Endothelial cell of umbilical vein (primary cell): ENCODE results near the gene SLC5A4. TPM values are rescaled to one million over a fixed set of nuclear protein-coding genes. Genes with fewer than 3 reads are reported as not detected.

Source experiments
- BruUV-seq: library from RNA; stranded (reverse); fragments of 400-500 nt; replicated peaks from 2 replicates; lab custom pipeline; 2021; lab: Mats Ljungman, UMichigan
- CTCF ChIA-PET: fragments of 300-600, 350-600 bp; sonication (Branson Sonifier 250); formaldehyde crosslinking; loops from one replicate; lab custom pipeline; 2021; ENCODE audit warnings: antibody characterized with exemption, inconsistent platforms; lab: Charles Lee
- POLR2A ChIA-PET: fragments of 300-600, 350-600 bp; sonication (Branson Sonifier 250); formaldehyde crosslinking; loops from one replicate; lab custom pipeline; 2021; ENCODE audit warnings: antibody characterized with exemption, inconsistent platforms; lab: Charles Lee
- DNase-seq: peaks from one replicate; pipeline ENCODE4 v3.0.0-alpha.2; 2011; ENCODE audit warnings: low read depth, low spot score
- FAIRE-seq: peaks from 2 replicates; lab custom pipeline; 2011; peaks lifted over from hg19 to GRCh38; lab: Jason Lieb, UNC
- H2AFZ ChIP-seq: 2 replicates; pipeline ENCODE4 v1.6.0; 2012; ENCODE audit warnings: low read depth, low read length, control low read depth, inconsistent platforms
- H3K27ac ChIP-seq: 2 replicates; pipeline ENCODE4 v1.5.1; 2011; ENCODE audit warnings: low read depth, mild to moderate bottlenecking, control low read depth, low read length, moderate library complexity; ENCODE audit not compliant: insufficient read depth
- H3K27me3 ChIP-seq, 2 experiments: 2 replicates each; pipeline versions ENCODE4 v1.6.0 to v1.6.1; 2011; ENCODE audit warnings: low read length in 2 of 2, mixed read lengths in 1 of 2; ENCODE audit not compliant: control insufficient read depth in 2 of 2, insufficient read depth in 2 of 2
- H3K36me3 ChIP-seq, 2 experiments: 2 replicates in 1 of 2; 3 replicates in 1 of 2; pipeline ENCODE4 v1.5.1; 2011; ENCODE audit warnings: low read length in 2 of 2, mild to moderate bottlenecking in 1 of 2, moderate library complexity in 1 of 2; ENCODE audit not compliant: control insufficient read depth in 2 of 2, insufficient read depth in 2 of 2; ENCODE audit errors: extremely low read depth in 1 of 2
- H3K4me1 ChIP-seq: 3 replicates; pipeline ENCODE4 v1.5.1; 2011; ENCODE audit warnings: mild to moderate bottlenecking, low read length; ENCODE audit not compliant: control insufficient read depth, insufficient read depth; ENCODE audit errors: extremely low read depth
- H3K4me2 ChIP-seq: 2 replicates; pipeline ENCODE4 v1.6.1; 2011; ENCODE audit warnings: low read length, control low read depth, mixed read lengths; ENCODE audit not compliant: insufficient read depth
- H3K4me3 ChIP-seq, 3 experiments: fragments of 200-600 bp in 1 of 3; sonication (generic), shearing (Covaris generic) in 1 of 3; replicated peaks in 1 of 3; 2 replicates each; pipeline ENCODE4 v1.5.1; 2011 to 2016; ENCODE audit warnings: control low read depth in 3 of 3, low read length in 3 of 3, mild to moderate bottlenecking in 2 of 3, inconsistent platforms in 1 of 3, low read depth in 1 of 3, moderate library complexity in 1 of 3; ENCODE audit not compliant: insufficient read depth in 1 of 3
- H3K79me2 ChIP-seq: 2 replicates; pipeline ENCODE4 v1.6.0; 2012; ENCODE audit warnings: low read length, inconsistent platforms; ENCODE audit not compliant: control insufficient read depth, insufficient read depth
- H3K9ac ChIP-seq: replicated peaks from 2 replicates; pipeline ENCODE3; 2011; ENCODE audit warnings: low read length, control low read depth; ENCODE audit not compliant: insufficient read depth; ENCODE audit errors: extremely low read depth
- H3K9me1 ChIP-seq: replicated peaks from 3 replicates; pipeline ENCODE4 v1.6.0; 2011; ENCODE audit warnings: mild to moderate bottlenecking, low read length; ENCODE audit not compliant: control insufficient read depth, insufficient read depth; ENCODE audit errors: extremely low read depth
- H3K9me3 ChIP-seq: replicated peaks from 2 replicates; pipeline ENCODE4 v1.5.1; 2012; ENCODE audit warnings: low read length, inconsistent platforms; ENCODE audit not compliant: control insufficient read depth, insufficient read depth
- H4K20me1 ChIP-seq: replicated peaks from 2 replicates; pipeline ENCODE3; 2011; ENCODE audit warnings: mild to moderate bottlenecking, low read length; ENCODE audit not compliant: control insufficient read depth, insufficient read depth; ENCODE audit errors: extremely low read depth
- EZH2 ChIP-seq: IDR thresholded peaks from 2 replicates; pipeline ENCODE4 v1.6.1; 2012; ENCODE audit warnings: borderline replicate concordance, low read depth, mild to moderate bottlenecking, moderate library complexity, low read length, inconsistent platforms; ENCODE audit not compliant: severe bottlenecking
- FOS ChIP-seq: IDR thresholded peaks from 2 replicates; pipeline ENCODE4 v1.6.1; 2011; ENCODE audit warnings: mild to moderate bottlenecking, low read length, moderate library complexity, borderline replicate concordance; ENCODE audit not compliant: insufficient read depth
- GATA2 ChIP-seq: IDR thresholded peaks from 2 replicates; pipeline ENCODE4 v1.7.0; 2011; ENCODE audit warnings: low read depth, mild to moderate bottlenecking, moderate library complexity, mixed read lengths, low read length; ENCODE audit not compliant: insufficient read length, insufficient read depth
- JUN ChIP-seq: IDR thresholded peaks from 2 replicates; pipeline ENCODE4 v1.6.1; 2011; ENCODE audit warnings: borderline replicate concordance, low read depth; ENCODE audit not compliant: insufficient read length, insufficient read depth
- POLR2A ChIP-seq: IDR thresholded peaks from 2 replicates; pipeline ENCODE4 v1.6.1; 2012; ENCODE audit warnings: low read depth, mild to moderate bottlenecking, control low read depth, low read length
- dilution Hi-C: fragments of 300-500 bp; cut with MboI; formaldehyde crosslinking; loops from one replicate; pipeline ENCODE4 v1.15.0; 2019; ENCODE audit warnings: low sequenced_read_pairs; ENCODE audit not compliant: extremely low pct_ligation_motif_present
- intact Hi-C: fragments of 100-400 bp; cut with micrococcal nuclease; formaldehyde crosslinking; loops from one replicate; pipeline ENCODE4 v1.10.0; 2022
- polyA plus RNA-seq, 4 experiments: library from polyadenylated mRNA; depleted of rRNA in 3 of 4; stranded (reverse) in 3 of 4; unstranded in 1 of 4; fragments of >200 nt; gene quantifications; 2 replicates each; pipeline versions ENCODE4 v1.2.1 to v1.2.3, GENCODE V29; 2011 to 2012; ENCODE audit warnings: missing spikeins in 1 of 4
- total RNA-seq: library from RNA; stranded (reverse); gene quantifications from 2 replicates; pipeline ENCODE4 v1.2.3, GENCODE V29; 2021
- TF ChIP-seq, protein P1 (sequence below), 2 donors: IDR thresholded peaks; 1 replicate in 1 of 2; 2 replicates in 1 of 2; pipeline ENCODE4 v1.5.1; 2011; ENCODE audit warnings: low read length in 2 of 2, mild to moderate bottlenecking in 2 of 2, moderate library complexity in 2 of 2, control low read depth in 1 of 2, inconsistent platforms in 1 of 2, low read depth in 1 of 2; ENCODE audit not compliant: insufficient read depth in 1 of 2; ENCODE audit errors: extremely low read depth in 1 of 2
- TF ChIP-seq, protein P2 (sequence below): IDR thresholded peaks from 2 replicates; pipeline ENCODE4 v1.6.1; 2011; ENCODE audit not compliant: insufficient read depth, insufficient read length

Gene SLC5A4
- total and polyA plus RNA-seq, 2 donors (not counting 3 experiments of a cell fraction or from before 2014, with no cell fraction given): 1.5 to 2.8 TPM

DNA sequence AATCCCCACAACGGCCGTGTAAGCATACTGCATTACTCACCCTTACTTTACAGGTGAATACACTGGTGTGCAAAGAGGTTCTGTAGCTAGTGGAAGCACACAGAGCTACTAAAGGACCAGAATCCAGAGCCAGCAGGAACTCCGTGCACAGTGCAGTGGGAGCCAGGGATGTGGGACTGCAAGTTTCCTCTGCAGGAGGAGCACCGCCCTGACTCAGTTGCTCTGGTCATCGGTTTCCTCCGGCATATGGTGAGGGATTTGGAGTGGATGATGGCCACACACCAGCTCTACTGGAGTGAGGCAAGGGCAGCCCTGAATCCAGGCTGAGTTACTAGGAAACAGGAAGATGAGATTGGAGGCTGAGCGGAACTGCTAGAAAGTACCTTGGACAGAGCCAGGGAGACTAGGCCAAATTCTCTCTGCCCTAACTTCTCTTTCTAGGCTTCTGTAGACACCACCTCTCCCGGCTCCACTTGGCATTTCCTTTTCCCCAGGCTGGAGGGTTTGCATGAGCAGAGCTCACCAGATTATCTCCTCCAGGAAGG, 77.9 kb downstream of the SLC5A4 start:
- no TSS peak for BruUV-seq
- DNase-seq (no peak), FAIRE-seq (no peak)
- Histone ChIP-seq H3K4me2 (no peak overlapping the region), H4K20me1 (no peaks in the 10 kb centered on the region), H3K27ac (no peak overlapping the region), H3K79me2 (no peaks in the 10 kb centered on the region), H3K9me1 (no peaks in the 10 kb centered on the region), H3K36me3 (no peaks in the 10 kb centered on the region), H3K9ac (no peak overlapping the region), H3K9me3 (no peaks in the 10 kb centered on the region), H3K4me3 (no peak overlapping the region), H2AFZ (no peak overlapping the region), H3K4me1 (no peaks in the 10 kb centered on the region), H3K27me3 (peaks cover 5 to 11% of the 10 kb centered on the region in 2 experiments)
- POLR2A ChIA-PET: no interaction called here
- CTCF ChIA-PET: no interaction called here
- TF ChIP-seq GATA2: no peak
- TF ChIP-seq FOS: no peak
- TF ChIP-seq, protein P1, sequence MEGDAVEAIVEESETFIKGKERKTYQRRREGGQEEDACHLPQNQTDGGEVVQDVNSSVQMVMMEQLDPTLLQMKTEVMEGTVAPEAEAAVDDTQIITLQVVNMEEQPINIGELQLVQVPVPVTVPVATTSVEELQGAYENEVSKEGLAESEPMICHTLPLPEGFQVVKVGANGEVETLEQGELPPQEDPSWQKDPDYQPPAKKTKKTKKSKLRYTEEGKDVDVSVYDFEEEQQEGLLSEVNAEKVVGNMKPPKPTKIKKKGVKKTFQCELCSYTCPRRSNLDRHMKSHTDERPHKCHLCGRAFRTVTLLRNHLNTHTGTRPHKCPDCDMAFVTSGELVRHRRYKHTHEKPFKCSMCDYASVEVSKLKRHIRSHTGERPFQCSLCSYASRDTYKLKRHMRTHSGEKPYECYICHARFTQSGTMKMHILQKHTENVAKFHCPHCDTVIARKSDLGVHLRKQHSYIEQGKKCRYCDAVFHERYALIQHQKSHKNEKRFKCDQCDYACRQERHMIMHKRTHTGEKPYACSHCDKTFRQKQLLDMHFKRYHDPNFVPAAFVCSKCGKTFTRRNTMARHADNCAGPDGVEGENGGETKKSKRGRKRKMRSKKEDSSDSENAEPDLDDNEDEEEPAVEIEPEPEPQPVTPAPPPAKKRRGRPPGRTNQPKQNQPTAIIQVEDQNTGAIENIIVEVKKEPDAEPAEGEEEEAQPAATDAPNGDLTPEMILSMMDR (IDR thresholded peaks at IDR 0.05; ENCODE audit: extremely low read depth in 1 of 2, insufficient read depth in 1 of 2, low read depth in 1 of 2, low read length in 2 of 2): no peak
- no peak for TF ChIP-seq EZH2
- TF ChIP-seq, protein P2, sequence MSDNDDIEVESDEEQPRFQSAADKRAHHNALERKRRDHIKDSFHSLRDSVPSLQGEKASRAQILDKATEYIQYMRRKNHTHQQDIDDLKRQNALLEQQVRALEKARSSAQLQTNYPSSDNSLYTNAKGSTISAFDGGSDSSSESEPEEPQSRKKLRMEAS: no peak
- TF ChIP-seq JUN: no peak
- no peak for TF ChIP-seq POLR2A
- dilution Hi-C loops: no loop called here
- intact Hi-C loops: no loop called here
